WI38 (cell line): ENCODE data around the gene DYRK1B.
"Not testable (repeated sequence)": the region's sequence is repeated elsewhere in the genome, so short reads cannot be mapped to it uniquely, and the experiment has no call there.

Experiments used
- H3K4me3 ChIP-seq: 2 replicates; pipeline ENCODE4 v1.5.1; 2011; ENCODE audit warnings: low read depth, mild to moderate bottlenecking, control low read depth, low read length
- CTCF ChIP-seq: IDR thresholded peaks from 2 replicates; pipeline ENCODE4 v1.5.1; 2012; ENCODE audit warnings: low read depth, mild to moderate bottlenecking, control low read depth, low read length

Gene DYRK1B

GRCh38 chr19:39833464-39834286 is at the start of gene DYRK1B:
DYRK1B (minus strand) TSS chr19:39834162; CDS start chr19:39831867, 2,295 bp downstream.
- no peak for TF ChIP-seq CTCF
- peak within 1 kb of the TSS; percentile 72 for H3K4me3 ChIP-seq

- not testable (repeated sequence) for H3K4me3 ChIP-seq
Measured at GRCh38 chr19:39882645-39883044, 48.7 kb upstream of the DYRK1B start.

- not testable (repeated sequence) for H3K4me3 ChIP-seq
- TF ChIP-seq CTCF: 0 out of 2 replicates have a peak, but pooled peaks have one; percentile 14
Measured at GRCh38 chr19:39881495-39882110, 47.6 kb upstream of the DYRK1B start.

- H3K4me3 ChIP-seq: not testable (repeated sequence)
Measured at GRCh38 chr19:39880241-39880640, 46.3 kb upstream of the DYRK1B start.

GRCh38 chr19:39879796-39880195 is 45.8 kb upstream of the DYRK1B start:
- H3K4me3 ChIP-seq: not testable (repeated sequence)

GRCh38 chr19:39878866-39879265 is 44.9 kb upstream of the DYRK1B start:
- not testable (repeated sequence) for H3K4me3 ChIP-seq

GRCh38 chr19:39878398-39878797 is 44.4 kb upstream of the DYRK1B start:
- H3K4me3 ChIP-seq: no peak overlapping the region

GRCh38 chr19:39877982-39878381 is 44.0 kb upstream of the DYRK1B start:
- H3K4me3 ChIP-seq: not testable (repeated sequence)

More at GRCh38 chr19:39878398-39878797, 44.4 kb upstream of the DYRK1B start:
- TF ChIP-seq CTCF: no peak

GRCh38 chr19:39877488-39877887 is 43.5 kb upstream of the DYRK1B start:
- H3K4me3 ChIP-seq: not testable (repeated sequence)

GRCh38 chr19:39876486-39876885 is 42.5 kb upstream of the DYRK1B start:
- not testable (repeated sequence) for H3K4me3 ChIP-seq

GRCh38 chr19:39875401-39875864 is 41.5 kb upstream of the DYRK1B start:
- not testable (repeated sequence) for H3K4me3 ChIP-seq

GRCh38 chr19:39874404-39874803 is 40.4 kb upstream of the DYRK1B start:
- no peak for TF ChIP-seq CTCF
- H3K4me3 ChIP-seq: no peak overlapping the region
